Lower leg skin (tissue), 4 donors: Measurements from ENCODE around the gene KCTD8. TPM values are rescaled to one million over a fixed set of nuclear protein-coding genes. Genes with fewer than 3 reads are reported as not detected.

Experiments used
- DNase-seq, 2 donors: peaks; one replicate each; pipeline ENCODE4 v3.0.0-alpha.2; 2019; ENCODE audit warnings: low spot score in 2 of 2
- H3K4me3 ChIP-seq: fragments of 200-600 bp; sonication (generic); 2 replicates; pipeline ENCODE4 v1.5.1; 2017; ENCODE audit warnings: mild to moderate bottlenecking, low read depth; ENCODE audit not compliant: poor library complexity, severe bottlenecking
- CTCF ChIP-seq, 3 donors: fragments of 450-650 bp; IDR thresholded peaks; one replicate each; pipeline ENCODE4 v1.5.1; 2016; ENCODE audit warnings: antibody characterized with exemption in 3 of 3, mild to moderate bottlenecking in 3 of 3, moderate library complexity in 2 of 3
- POLR2A ChIP-seq, 2 donors: fragments of 450-650 bp; IDR thresholded peaks; one replicate each; pipeline ENCODE4 v1.6.1; 2016 to 2017; ENCODE audit warnings: antibody characterized with exemption in 2 of 2, mild to moderate bottlenecking in 1 of 2, moderate library complexity in 1 of 2
- WGBS, 2 donors: methylation state at CpG; one replicate each; pipeline ENCODE4 v1.1.5; 2018; 5-methylcytosine and 5-hydroxymethylcytosine counted together
- intact Hi-C: fragments of 100-400 bp; cut with DNase I; formaldehyde crosslinking; loops from one replicate; pipeline ENCODE4 v1.15.0; 2023; ENCODE audit warnings: low total_unique reads
- total RNA-seq, 4 donors: library from RNA; depleted of rRNA; stranded (reverse); fragments of >200 nt; gene quantifications; one replicate each; pipeline ENCODE4 v1.1.0, GENCODE V29; 2016

KCTD8 gene
- total RNA-seq, 4 donors from 2014 or later, result 0.26 to 2.9 (median 0.36) TPM

- WGBS, 2 donors, result 76 to 82% methylated on average over 1 of the region's 1 CpG
- no peak for DNase-seq
- TF ChIP-seq POLR2A (IDR thresholded peaks at IDR 0.05), result no peak
- TF ChIP-seq CTCF (IDR thresholded peaks at IDR 0.05), result no peak
- intact Hi-C loops, result no loop called here
- H3K4me3 ChIP-seq, result no peak overlapping the region
Measured at GRCh38 chr4:44165938-44166337, 282.7 kb downstream of the KCTD8 start.

- TF ChIP-seq POLR2A (IDR thresholded peaks at IDR 0.05) (no peak), CTCF (IDR thresholded peaks at IDR 0.05) (no peak)
- WGBS, 2 donors, result 58 to 64% methylated on average over 2 of the region's 2 CpGs
- intact Hi-C loops, result no loop called here
- H3K4me3 ChIP-seq, result no peak overlapping the region
- DNase-seq, result no peak
Measured at GRCh38 chr4:44162538-44163270, 285.9 kb downstream of the KCTD8 start.

GRCh38 chr4:44161756-44162155 lies 286.9 kb downstream of the KCTD8 start:
- no peak overlapping the region for H3K4me3 ChIP-seq
- intact Hi-C loops, result no loop called here
- WGBS, 2 donors, result 54% methylated on average over 3 of the region's 3 CpGs
- TF ChIP-seq POLR2A (IDR thresholded peaks at IDR 0.05) (no peak), CTCF (IDR thresholded peaks at IDR 0.05) (no peak)
- DNase-seq, result peak in 1 of 2 donors; percentile 71

GRCh38 chr4:44160776-44161367 lies 287.7 kb downstream of the KCTD8 start:
- no peak overlapping the region for H3K4me3 ChIP-seq
- DNase-seq, result no peak
- TF ChIP-seq CTCF (IDR thresholded peaks at IDR 0.05) (no peak), POLR2A (IDR thresholded peaks at IDR 0.05) (no peak)
- intact Hi-C loops, result no loop called here
- 11 to 15% methylated on average over 4 of the region's 4 CpGs for WGBS, 2 donors

- WGBS, 2 donors, result 81 to 88% methylated on average over 1 of the region's 1 CpG
- no peak overlapping the region for H3K4me3 ChIP-seq
- TF ChIP-seq CTCF (IDR thresholded peaks at IDR 0.05) (no peak), POLR2A (IDR thresholded peaks at IDR 0.05) (no peak)
- DNase-seq, result no peak
- intact Hi-C loops, result no loop called here
Measured at GRCh38 chr4:44159991-44160390, 288.6 kb downstream of the KCTD8 start.
